ENCODE measurements around the gene SELENOT.

SELENOT gene

DNA sequence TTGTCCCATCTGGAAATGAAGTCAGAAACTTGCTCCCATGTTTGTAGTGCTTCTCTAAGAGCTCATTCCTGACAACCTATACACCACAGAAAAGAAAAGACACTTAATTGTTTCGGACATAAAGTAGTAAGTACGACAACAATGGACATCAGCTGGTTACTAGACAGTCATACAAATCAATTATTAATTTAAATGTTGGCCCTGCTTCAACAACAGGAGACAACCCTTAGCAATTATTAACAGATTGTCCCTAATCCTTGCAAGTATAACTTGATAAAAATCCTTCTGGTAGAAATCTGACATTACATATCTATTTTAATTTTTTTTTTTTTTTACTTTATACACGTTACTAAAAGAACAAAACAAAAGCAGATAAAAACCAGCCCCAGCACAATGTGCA, 70.8 kb downstream of the SELENOT start:
- DNase-seq = no peak

DNA sequence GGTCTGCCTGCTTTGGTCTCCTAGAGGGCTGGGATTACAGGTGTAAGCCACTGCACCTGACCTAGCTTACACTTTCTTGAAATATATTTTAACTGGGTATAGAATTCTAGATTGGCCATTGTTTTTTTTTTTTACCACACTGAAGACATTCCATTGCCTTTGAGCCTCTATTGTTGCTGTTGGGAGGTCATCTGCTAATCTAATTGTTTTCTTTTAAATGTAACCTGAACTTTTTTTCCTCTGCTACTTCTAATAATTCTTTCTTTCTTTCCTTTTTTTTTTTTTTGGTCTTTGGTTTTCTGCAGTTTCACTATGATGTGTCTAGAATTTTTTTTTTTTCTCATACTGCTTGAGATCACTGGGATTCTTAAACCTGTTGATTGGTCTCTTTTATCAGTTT, 72.5 kb downstream of the SELENOT start:
- DNase-seq = no peak

Measured in activated CD4-positive, CD25-positive, alpha-beta regulatory T cell (primary cell).